NCI-H1930 (cell line): ENCODE results near the gene LRP3.
A peak's percentile ranks its signal among the peaks of the same experiment; 100 is the strongest.
"Not testable (repeated sequence)": the region's sequence is repeated elsewhere in the genome, so short reads cannot be mapped to it uniquely, and the experiment has no call there.

Experiments
- DNase-seq, 2 experiments: peaks; one replicate each; lab custom pipeline; 2025; lab: John Stamatoyannopoulos, UW

Gene LRP3

GRCh38 chr19:33217881-33218280, 23.8 kb downstream of the LRP3 start:
- DNase-seq, result no peak

- no peak for DNase-seq
Observed at GRCh38 chr19:33219261-33219815, 25.2 kb downstream of the LRP3 start.

- DNase-seq, result no peak
Observed at GRCh38 chr19:33220115-33220514, 26.0 kb downstream of the LRP3 start.

GRCh38 chr19:33220735-33221134, 26.6 kb downstream of the LRP3 start:
- no peak for DNase-seq

- no peak for DNase-seq
Observed at GRCh38 chr19:33221638-33222037, 27.5 kb downstream of the LRP3 start.

- not testable (repeated sequence) for DNase-seq
Observed at GRCh38 chr19:33222255-33222654, 28.1 kb downstream of the LRP3 start.

GRCh38 chr19:33224694-33225457, 30.7 kb downstream of the LRP3 start:
- no peak for DNase-seq

GRCh38 chr19:33225458-33225926, 31.4 kb downstream of the LRP3 start, which contains the start of gene SLC7A10:
TSS of gene SLC7A10 (minus strand) at chr19:33225850. CDS start at chr19:33225703, 147 bp downstream.
- no peak for DNase-seq

GRCh38 chr19:33226550-33227241, 32.6 kb downstream of the LRP3 start:
- no peak for DNase-seq

GRCh38 chr19:33227242-33227650, 33.1 kb downstream of the LRP3 start:
- DNase-seq, result no peak

- DNase-seq, result no peak
Observed at GRCh38 chr19:33227870-33228599, 33.9 kb downstream of the LRP3 start.

- DNase-seq, result no peak
Observed at GRCh38 chr19:33229962-33230361, 35.8 kb downstream of the LRP3 start.

GRCh38 chr19:33231511-33231910, 37.4 kb downstream of the LRP3 start:
- no peak for DNase-seq

GRCh38 chr19:33232656-33233055, 38.5 kb downstream of the LRP3 start:
- DNase-seq, result no peak

- no peak for DNase-seq
Observed at GRCh38 chr19:33233056-33233873, 39.1 kb downstream of the LRP3 start.

- no peak for DNase-seq
Observed at GRCh38 chr19:33234092-33234491, 40.0 kb downstream of the LRP3 start.

- DNase-seq, result no peak
Observed at GRCh38 chr19:33234736-33235135, 40.6 kb downstream of the LRP3 start.

- DNase-seq, result peak; percentile 56 to 76
Observed at GRCh38 chr19:33235269-33235995, 41.3 kb downstream of the LRP3 start.

- no peak for DNase-seq
Observed at GRCh38 chr19:33235996-33236350, 41.8 kb downstream of the LRP3 start.

- no peak for DNase-seq
Observed at GRCh38 chr19:33236696-33237390, 42.7 kb downstream of the LRP3 start.
